ENCODE measurements around the gene TMSB4X.

The TMSB4X gene

GRCh38 chrX:13023567-13023966 lies 48.7 kb downstream of the TMSB4X start:
- Histone ChIP-seq H4K91ac (ENCODE audit: low read depth, low read length, poor library complexity) (no peak overlapping the region), H3K9me3 (replicated peaks in 1 of 2; ENCODE audit: control insufficient read depth in 2 of 2, insufficient read depth in 1 of 2, low read depth in 1 of 2, low read length in 2 of 2) (no peaks in the 10 kb centered on the region), H3K4me2 (ENCODE audit: insufficient read depth, low read length, poor library complexity, severe bottlenecking) (no peak overlapping the region), H3K4me3 (ENCODE audit: low read length in 2 of 2) (no peak overlapping the region), H3K4ac (ENCODE audit: low read length) (no peak overlapping the region), H3K14ac (ENCODE audit: low read length) (no peak overlapping the region), H3K79me1 (ENCODE audit: low read depth, low read length) (no peaks in the 10 kb centered on the region), H2BK12ac (ENCODE audit: low read length) (no peak overlapping the region), H2BK5ac (ENCODE audit: low read length) (no peak overlapping the region), H3K27me3 (ENCODE audit: control insufficient read depth in 3 of 3, insufficient read depth in 3 of 3, low read depth in 1 of 3, low read length in 3 of 3) (no peaks in the 10 kb centered on the region), H2AK5ac (ENCODE audit: low read depth, low read length) (no peak overlapping the region), H2BK120ac (ENCODE audit: low read depth, low read length) (no peak overlapping the region), H3K4me1 (ENCODE audit: control insufficient read depth in 2 of 2, insufficient read depth in 1 of 2, low read depth in 1 of 2, low read length in 2 of 2) (peaks cover 2 to 3% of the 10 kb centered on the region in 2 donors), H2BK15ac (ENCODE audit: low read length) (no peak overlapping the region), H3K36me3 (replicated peaks in 1 of 2; ENCODE audit: control insufficient read depth in 2 of 2, insufficient read depth in 2 of 2, low read length in 2 of 2) (no peaks in the 10 kb centered on the region), H4K8ac (ENCODE audit: low read depth, low read length) (no peak overlapping the region), H3K27ac (replicated peaks; ENCODE audit: low read length) (no peak overlapping the region), H3K23ac (ENCODE audit: low read depth, low read length, poor library complexity) (no peak overlapping the region), H3K9ac (ENCODE audit: low read depth, low read length, poor library complexity) (no peak overlapping the region), H3K18ac (ENCODE audit: low read length) (no peak overlapping the region), H2AFZ (ENCODE audit: low read length) (no peak overlapping the region)
- no CpG with 5 or more reads among the region's 3 CpGs for WGBS, 2 donors (ENCODE audit: extremely low coverage in 2 of 2, insufficient read length in 2 of 2, insufficient replicate concordance in 1 of 2)
- DNase-seq (ENCODE audit: low spot score) = no peak

- Histone ChIP-seq H4K8ac (ENCODE audit: low read depth, low read length) (no peak overlapping the region), H3K4me1 (ENCODE audit: control insufficient read depth in 2 of 2, insufficient read depth in 1 of 2, low read depth in 1 of 2, low read length in 2 of 2) (peaks cover 4 to 6% of the 10 kb centered on the region in 2 donors), H3K14ac (ENCODE audit: low read length) (no peak overlapping the region), H2BK5ac (ENCODE audit: low read length) (no peak overlapping the region), H2BK120ac (ENCODE audit: low read depth, low read length) (no peak overlapping the region), H3K36me3 (replicated peaks in 1 of 2; ENCODE audit: control insufficient read depth in 2 of 2, insufficient read depth in 2 of 2, low read length in 2 of 2) (no peaks in the 10 kb centered on the region), H2BK12ac (ENCODE audit: low read length) (no peak overlapping the region), H3K4me2 (ENCODE audit: insufficient read depth, low read length, poor library complexity, severe bottlenecking) (no peak overlapping the region), H3K9ac (ENCODE audit: low read depth, low read length, poor library complexity) (no peak overlapping the region), H3K9me3 (replicated peaks in 1 of 2; ENCODE audit: control insufficient read depth in 2 of 2, insufficient read depth in 1 of 2, low read depth in 1 of 2, low read length in 2 of 2) (no peaks in the 10 kb centered on the region), H3K79me1 (ENCODE audit: low read depth, low read length) (no peaks in the 10 kb centered on the region), H3K4me3 (ENCODE audit: low read length in 2 of 2) (no peak overlapping the region), H3K27me3 (ENCODE audit: control insufficient read depth in 3 of 3, insufficient read depth in 3 of 3, low read depth in 1 of 3, low read length in 3 of 3) (no peaks in the 10 kb centered on the region), H3K27ac (replicated peaks; ENCODE audit: low read length) (no peak overlapping the region), H3K4ac (ENCODE audit: low read length) (no peak overlapping the region), H3K18ac (ENCODE audit: low read length) (no peak overlapping the region), H4K91ac (ENCODE audit: low read depth, low read length, poor library complexity) (no peak overlapping the region), H2BK15ac (ENCODE audit: low read length) (no peak overlapping the region), H2AFZ (ENCODE audit: low read length) (no peak overlapping the region), H3K23ac (ENCODE audit: low read depth, low read length, poor library complexity) (no peak overlapping the region), H2AK5ac (ENCODE audit: low read depth, low read length) (no peak overlapping the region)
- DNase-seq (ENCODE audit: low spot score) = no peak
- no CpG with 5 or more reads among the region's 4 CpGs for WGBS, 2 donors (ENCODE audit: extremely low coverage in 2 of 2, insufficient read length in 2 of 2, insufficient replicate concordance in 1 of 2)
Observed at GRCh38 chrX:13023979-13024378, 49.1 kb downstream of the TMSB4X start.

GRCh38 chrX:13024986-13025385 lies 50.1 kb downstream of the TMSB4X start:
- Histone ChIP-seq H3K4me1 (ENCODE audit: control insufficient read depth in 2 of 2, insufficient read depth in 1 of 2, low read depth in 1 of 2, low read length in 2 of 2) (peaks cover 5 to 7% of the 10 kb centered on the region in 2 donors), H3K36me3 (replicated peaks in 1 of 2; ENCODE audit: control insufficient read depth in 2 of 2, insufficient read depth in 2 of 2, low read length in 2 of 2) (no peaks in the 10 kb centered on the region), H2BK120ac (ENCODE audit: low read depth, low read length) (no peak overlapping the region), H3K14ac (ENCODE audit: low read length) (no peak overlapping the region), H3K9me3 (replicated peaks in 1 of 2; ENCODE audit: control insufficient read depth in 2 of 2, insufficient read depth in 1 of 2, low read depth in 1 of 2, low read length in 2 of 2) (no peaks in the 10 kb centered on the region), H3K4me3 (ENCODE audit: low read length in 2 of 2) (no peak overlapping the region), H3K18ac (ENCODE audit: low read length) (no peak overlapping the region), H2BK5ac (ENCODE audit: low read length) (no peak overlapping the region), H4K91ac (ENCODE audit: low read depth, low read length, poor library complexity) (no peak overlapping the region), H2BK15ac (ENCODE audit: low read length) (no peak overlapping the region), H3K79me1 (ENCODE audit: low read depth, low read length) (no peaks in the 10 kb centered on the region), H3K27me3 (ENCODE audit: control insufficient read depth in 3 of 3, insufficient read depth in 3 of 3, low read depth in 1 of 3, low read length in 3 of 3) (no peaks in the 10 kb centered on the region), H2AFZ (ENCODE audit: low read length) (no peak overlapping the region), H3K27ac (replicated peaks; ENCODE audit: low read length) (no peak overlapping the region), H2AK5ac (ENCODE audit: low read depth, low read length) (no peak overlapping the region), H2BK12ac (ENCODE audit: low read length) (no peak overlapping the region), H4K8ac (ENCODE audit: low read depth, low read length) (no peak overlapping the region), H3K4ac (ENCODE audit: low read length) (no peak overlapping the region), H3K23ac (ENCODE audit: low read depth, low read length, poor library complexity) (no peak overlapping the region), H3K4me2 (ENCODE audit: insufficient read depth, low read length, poor library complexity, severe bottlenecking) (no peak overlapping the region), H3K9ac (ENCODE audit: low read depth, low read length, poor library complexity) (no peak overlapping the region)
- WGBS, 2 donors (ENCODE audit: extremely low coverage in 2 of 2, insufficient read length in 2 of 2, insufficient replicate concordance in 1 of 2) = no CpG with 5 or more reads among the region's 3 CpGs
- DNase-seq (ENCODE audit: low spot score) = no peak

Data from neuronal stem cell (in vitro differentiated cells).